HepG2 (cell line): Measurements from ENCODE around the gene KCNK10.

Experiments
- EP300 ChIP-seq, 3 experiments: sonication (generic) in 1 of 3; formaldehyde crosslinking in 1 of 3; IDR thresholded peaks; 2 replicates each; pipeline versions ENCODE4 v1.5.1 to v1.6.1; 2011 to 2020; ENCODE audit warnings: low read depth in 2 of 3, low read length in 2 of 3, borderline replicate concordance in 1 of 3, improper control_type of control experiment in 1 of 3, mild to moderate bottlenecking in 1 of 3, missing genetic modification reagents in 1 of 3, moderate library complexity in 1 of 3
- TF ChIP-seq, protein P1 (sequence below), 2 experiments: sonication (generic) in 1 of 2; formaldehyde crosslinking in 1 of 2; IDR thresholded peaks; 2 replicates each; pipeline versions ENCODE4 v1.5.1 to v1.6.1; 2011 to 2020; ENCODE audit warnings: borderline replicate concordance in 1 of 2, low read depth in 1 of 2, low read length in 1 of 2, mild to moderate bottlenecking in 1 of 2, missing genetic modification reagents in 1 of 2, moderate library complexity in 1 of 2

DNA sequence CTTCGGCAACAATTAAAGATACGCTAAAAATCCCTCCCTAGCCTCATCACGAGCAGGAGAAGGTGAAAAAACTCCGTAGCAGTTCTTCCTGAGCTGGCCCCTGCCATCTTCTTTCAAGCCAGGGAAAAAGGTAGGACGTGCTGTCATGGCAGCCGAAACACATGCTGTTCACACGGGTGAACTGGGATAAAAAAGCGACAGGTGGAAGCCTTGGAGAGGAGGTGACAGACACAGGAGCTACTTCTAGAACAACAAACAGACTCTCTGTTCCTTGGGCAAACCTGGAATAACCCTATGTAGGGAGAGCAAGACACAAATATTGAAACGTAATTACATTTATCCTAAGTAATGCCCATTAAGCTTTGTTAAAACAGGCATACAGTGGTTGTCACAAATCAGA lies 81.3 kb downstream of the KCNK10 start:
- TF ChIP-seq EP300 (IDR thresholded peaks at IDR 0.05; ENCODE audit: low read depth in 2 of 2, low read length in 2 of 2) = no peak
- TF ChIP-seq EP300 (CRISPR knock-in tag; IDR thresholded peaks at IDR 0.05; ENCODE audit: borderline replicate concordance) = no peak
- TF ChIP-seq, protein P1, sequence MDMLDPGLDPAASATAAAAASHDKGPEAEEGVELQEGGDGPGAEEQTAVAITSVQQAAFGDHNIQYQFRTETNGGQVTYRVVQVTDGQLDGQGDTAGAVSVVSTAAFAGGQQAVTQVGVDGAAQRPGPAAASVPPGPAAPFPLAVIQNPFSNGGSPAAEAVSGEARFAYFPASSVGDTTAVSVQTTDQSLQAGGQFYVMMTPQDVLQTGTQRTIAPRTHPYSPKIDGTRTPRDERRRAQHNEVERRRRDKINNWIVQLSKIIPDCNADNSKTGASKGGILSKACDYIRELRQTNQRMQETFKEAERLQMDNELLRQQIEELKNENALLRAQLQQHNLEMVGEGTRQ (IDR thresholded peaks at IDR 0.05; ENCODE audit: low read depth, low read length) = no peak
- TF ChIP-seq, protein P1 (CRISPR knock-in tag; IDR thresholded peaks at IDR 0.05; ENCODE audit: borderline replicate concordance) = no peak
